SK-N-SH treated with all-trans-retinoic acid at 6 μM for 48 hours (cell line): ENCODE measurements around the gene ARHGEF25.
"Not testable (repeated sequence)": the region's sequence is repeated elsewhere in the genome, so short reads cannot be mapped to it uniquely, and the experiment has no call there.

Experiments
- ARNTL ChIP-seq: fragments of 450-650 bp; formaldehyde crosslinking; IDR thresholded peaks from 2 replicates; pipeline ENCODE4 v1.5.0; 2020; ENCODE audit warnings: low read depth, mild to moderate bottlenecking, moderate library complexity, borderline replicate concordance
- CSDC2 ChIP-seq: fragments of 250-450 bp; sonication (Bioruptor Pico); IDR thresholded peaks from 2 replicates; pipeline ENCODE4 v1.5.0; 2020; ENCODE audit warnings: mild to moderate bottlenecking, moderate library complexity
- OSR1 ChIP-seq: fragments of 250-450 bp; sonication (Bioruptor Pico); IDR thresholded peaks from 2 replicates; pipeline ENCODE4 v1.8.0; 2022; ENCODE audit warnings: moderate library complexity, mild to moderate bottlenecking, inconsistent platforms
- PPARA ChIP-seq: fragments of 250-450 bp; sonication (Bioruptor Pico); IDR thresholded peaks from 2 replicates; pipeline ENCODE4 v1.5.0; 2020; ENCODE audit warnings: mild to moderate bottlenecking, borderline replicate concordance
- ZFP3 ChIP-seq: fragments of 250-450 bp; sonication (Bioruptor Pico); IDR thresholded peaks from 2 replicates; pipeline ENCODE4 v1.5.0; 2020; ENCODE audit warnings: mild to moderate bottlenecking, moderate library complexity
- ZFP30 ChIP-seq: fragments of 450-650 bp; formaldehyde crosslinking; IDR thresholded peaks from 2 replicates; pipeline ENCODE4 v1.5.0; 2022; ENCODE audit warnings: mild to moderate bottlenecking, moderate library complexity
- TF ChIP-seq, protein P1 (sequence below): fragments of 250-450 bp; sonication (Bioruptor Pico); IDR thresholded peaks from 2 replicates; pipeline ENCODE4 v1.5.1; 2020; ENCODE audit warnings: low read depth, mild to moderate bottlenecking, moderate library complexity
- TF ChIP-seq, protein P2 (sequence below): fragments of 250-450 bp; sonication (Bioruptor Pico); IDR thresholded peaks from 2 replicates; pipeline ENCODE4 v1.8.0; 2020; ENCODE audit warnings: mild to moderate bottlenecking, moderate library complexity, borderline replicate concordance
- TF ChIP-seq, protein P3 (sequence below): fragments of 250-450 bp; sonication (Bioruptor Pico); IDR thresholded peaks from 2 replicates; pipeline ENCODE4 v1.5.0; 2020; ENCODE audit warnings: mild to moderate bottlenecking, moderate library complexity

DNA sequence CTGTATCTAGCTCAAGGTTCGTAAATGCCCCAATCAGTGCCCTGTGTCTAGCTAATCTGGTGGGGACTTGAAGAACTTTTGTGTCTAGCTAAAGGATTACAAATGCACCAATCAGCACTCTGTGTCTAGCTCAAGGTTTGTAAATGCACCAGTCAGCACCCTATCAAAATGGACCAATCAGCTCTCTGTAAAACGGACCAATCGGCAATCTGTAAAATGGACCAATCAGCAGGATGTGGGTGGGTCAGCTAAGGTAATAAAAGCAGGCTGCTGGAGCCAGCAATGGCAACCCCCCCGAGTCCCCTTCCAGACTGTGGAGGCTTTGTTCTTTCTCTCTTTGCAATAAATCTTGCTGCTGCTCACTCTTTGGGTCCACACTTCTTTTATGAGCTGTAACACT, 45.2 kb downstream of the ARHGEF25 start:
- not testable (repeated sequence) for TF ChIP-seq ARNTL (CRISPR knock-in tag); CSDC2 (CRISPR knock-in tag); PPARA (CRISPR knock-in tag); ZFP3; ZFP30 (CRISPR knock-in tag); OSR1 (CRISPR knock-in tag)
- TF ChIP-seq, protein P1, sequence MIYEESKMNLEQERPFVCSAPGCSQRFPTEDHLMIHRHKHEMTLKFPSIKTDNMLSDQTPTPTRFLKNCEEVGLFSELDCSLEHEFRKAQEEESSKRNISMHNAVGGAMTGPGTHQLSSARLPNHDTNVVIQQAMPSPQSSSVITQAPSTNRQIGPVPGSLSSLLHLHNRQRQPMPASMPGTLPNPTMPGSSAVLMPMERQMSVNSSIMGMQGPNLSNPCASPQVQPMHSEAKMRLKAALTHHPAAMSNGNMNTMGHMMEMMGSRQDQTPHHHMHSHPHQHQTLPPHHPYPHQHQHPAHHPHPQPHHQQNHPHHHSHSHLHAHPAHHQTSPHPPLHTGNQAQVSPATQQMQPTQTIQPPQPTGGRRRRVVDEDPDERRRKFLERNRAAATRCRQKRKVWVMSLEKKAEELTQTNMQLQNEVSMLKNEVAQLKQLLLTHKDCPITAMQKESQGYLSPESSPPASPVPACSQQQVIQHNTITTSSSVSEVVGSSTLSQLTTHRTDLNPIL, result not testable (repeated sequence)
- TF ChIP-seq, protein P2, sequence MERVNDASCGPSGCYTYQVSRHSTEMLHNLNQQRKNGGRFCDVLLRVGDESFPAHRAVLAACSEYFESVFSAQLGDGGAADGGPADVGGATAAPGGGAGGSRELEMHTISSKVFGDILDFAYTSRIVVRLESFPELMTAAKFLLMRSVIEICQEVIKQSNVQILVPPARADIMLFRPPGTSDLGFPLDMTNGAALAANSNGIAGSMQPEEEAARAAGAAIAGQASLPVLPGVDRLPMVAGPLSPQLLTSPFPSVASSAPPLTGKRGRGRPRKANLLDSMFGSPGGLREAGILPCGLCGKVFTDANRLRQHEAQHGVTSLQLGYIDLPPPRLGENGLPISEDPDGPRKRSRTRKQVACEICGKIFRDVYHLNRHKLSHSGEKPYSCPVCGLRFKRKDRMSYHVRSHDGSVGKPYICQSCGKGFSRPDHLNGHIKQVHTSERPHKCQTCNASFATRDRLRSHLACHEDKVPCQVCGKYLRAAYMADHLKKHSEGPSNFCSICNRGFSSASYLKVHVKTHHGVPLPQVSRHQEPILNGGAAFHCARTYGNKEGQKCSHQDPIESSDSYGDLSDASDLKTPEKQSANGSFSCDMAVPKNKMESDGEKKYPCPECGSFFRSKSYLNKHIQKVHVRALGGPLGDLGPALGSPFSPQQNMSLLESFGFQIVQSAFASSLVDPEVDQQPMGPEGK (CRISPR knock-in tag), result not testable (repeated sequence)
- TF ChIP-seq, protein P3, sequence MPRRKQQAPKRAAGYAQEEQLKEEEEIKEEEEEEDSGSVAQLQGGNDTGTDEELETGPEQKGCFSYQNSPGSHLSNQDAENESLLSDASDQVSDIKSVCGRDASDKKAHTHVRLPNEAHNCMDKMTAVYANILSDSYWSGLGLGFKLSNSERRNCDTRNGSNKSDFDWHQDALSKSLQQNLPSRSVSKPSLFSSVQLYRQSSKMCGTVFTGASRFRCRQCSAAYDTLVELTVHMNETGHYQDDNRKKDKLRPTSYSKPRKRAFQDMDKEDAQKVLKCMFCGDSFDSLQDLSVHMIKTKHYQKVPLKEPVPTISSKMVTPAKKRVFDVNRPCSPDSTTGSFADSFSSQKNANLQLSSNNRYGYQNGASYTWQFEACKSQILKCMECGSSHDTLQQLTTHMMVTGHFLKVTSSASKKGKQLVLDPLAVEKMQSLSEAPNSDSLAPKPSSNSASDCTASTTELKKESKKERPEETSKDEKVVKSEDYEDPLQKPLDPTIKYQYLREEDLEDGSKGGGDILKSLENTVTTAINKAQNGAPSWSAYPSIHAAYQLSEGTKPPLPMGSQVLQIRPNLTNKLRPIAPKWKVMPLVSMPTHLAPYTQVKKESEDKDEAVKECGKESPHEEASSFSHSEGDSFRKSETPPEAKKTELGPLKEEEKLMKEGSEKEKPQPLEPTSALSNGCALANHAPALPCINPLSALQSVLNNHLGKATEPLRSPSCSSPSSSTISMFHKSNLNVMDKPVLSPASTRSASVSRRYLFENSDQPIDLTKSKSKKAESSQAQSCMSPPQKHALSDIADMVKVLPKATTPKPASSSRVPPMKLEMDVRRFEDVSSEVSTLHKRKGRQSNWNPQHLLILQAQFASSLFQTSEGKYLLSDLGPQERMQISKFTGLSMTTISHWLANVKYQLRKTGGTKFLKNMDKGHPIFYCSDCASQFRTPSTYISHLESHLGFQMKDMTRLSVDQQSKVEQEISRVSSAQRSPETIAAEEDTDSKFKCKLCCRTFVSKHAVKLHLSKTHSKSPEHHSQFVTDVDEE, result not testable (repeated sequence)
